ENCODE measurements around the gene CADM1.

The CADM1 gene

GRCh38 chr11:115357066-115357465 is 147.1 kb downstream of the CADM1 start:
- DNase-seq (ENCODE audit: low read depth, low spot score), result no peak

GRCh38 chr11:115352805-115353485 is 151.3 kb downstream of the CADM1 start:
- DNase-seq (ENCODE audit: low read depth, low spot score), result no peak

GRCh38 chr11:115349335-115350017 is 154.7 kb downstream of the CADM1 start:
- no peak for DNase-seq (ENCODE audit: low read depth, low spot score)

- no peak for DNase-seq (ENCODE audit: low read depth, low spot score)
Observed at GRCh38 chr11:115348416-115348815, 155.8 kb downstream of the CADM1 start.

DNA sequence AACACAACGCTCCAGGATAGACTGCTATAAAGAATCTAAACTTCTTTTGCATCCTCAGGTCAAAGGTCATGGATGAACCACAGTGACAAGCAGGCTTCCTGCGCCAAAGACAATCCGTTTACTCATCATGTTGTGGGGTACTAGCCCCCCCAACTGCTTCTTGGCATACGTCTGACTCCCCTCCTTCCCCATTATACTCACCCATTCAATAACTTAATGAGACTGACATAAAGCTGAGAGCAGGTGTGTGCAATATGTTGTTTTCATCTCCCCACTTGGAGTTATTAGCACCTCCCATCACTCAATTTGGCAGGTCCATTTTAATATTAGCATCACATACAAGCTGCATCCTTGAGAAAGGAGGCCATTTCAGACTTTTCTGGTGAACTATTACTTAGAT is 157.1 kb downstream of the CADM1 start:
- DNase-seq (ENCODE audit: low read depth, low spot score), result no peak

- DNase-seq (ENCODE audit: low read depth, low spot score), result no peak
Observed at GRCh38 chr11:115345840-115346239, 158.4 kb downstream of the CADM1 start.

DNA sequence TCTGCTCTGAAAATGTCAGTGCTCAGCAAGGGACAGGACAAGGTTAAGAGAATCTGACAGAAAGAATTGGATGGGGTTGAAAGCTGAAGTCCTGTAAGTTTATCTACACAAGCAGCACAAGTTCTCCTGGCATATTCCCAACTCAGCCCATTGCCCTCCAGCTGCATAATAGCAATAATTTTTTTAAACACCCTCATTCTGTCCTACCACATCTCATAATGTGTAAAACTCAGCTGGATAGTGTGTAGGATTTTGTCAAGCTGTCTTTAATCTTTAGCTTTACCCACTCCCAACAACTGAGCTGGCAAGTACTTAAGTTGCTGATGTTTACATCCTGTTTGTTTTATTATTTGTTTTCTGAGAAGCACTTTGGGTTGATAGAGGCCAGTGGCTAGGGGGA is 158.9 kb downstream of the CADM1 start:
- no peak for DNase-seq (ENCODE audit: low read depth, low spot score)

GRCh38 chr11:115344846-115345245 is 159.4 kb downstream of the CADM1 start:
- DNase-seq (ENCODE audit: low read depth, low spot score), result no peak

DNA sequence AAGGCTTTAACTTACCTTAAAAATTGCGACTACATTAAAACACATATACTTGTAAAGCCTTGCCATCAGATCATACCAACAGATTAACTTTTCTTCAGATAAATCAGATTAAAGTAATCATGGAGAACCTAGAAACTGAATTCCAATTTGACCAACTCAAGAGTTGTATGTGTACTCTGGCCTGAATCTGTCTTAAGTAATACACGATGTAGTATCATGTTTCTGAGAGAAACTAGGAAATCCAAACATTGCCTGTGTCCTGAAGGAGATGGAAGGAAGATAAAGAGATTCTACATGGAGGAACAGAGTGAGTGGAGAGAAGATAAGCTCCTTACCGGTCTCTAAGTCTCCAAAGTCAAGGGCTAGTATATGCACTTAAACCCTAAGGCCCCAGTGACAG is 162.1 kb downstream of the CADM1 start:
- no peak for DNase-seq (ENCODE audit: low read depth, low spot score)

GRCh38 chr11:115340874-115341273 is 163.3 kb downstream of the CADM1 start:
- DNase-seq (ENCODE audit: low read depth, low spot score), result no peak

DNA sequence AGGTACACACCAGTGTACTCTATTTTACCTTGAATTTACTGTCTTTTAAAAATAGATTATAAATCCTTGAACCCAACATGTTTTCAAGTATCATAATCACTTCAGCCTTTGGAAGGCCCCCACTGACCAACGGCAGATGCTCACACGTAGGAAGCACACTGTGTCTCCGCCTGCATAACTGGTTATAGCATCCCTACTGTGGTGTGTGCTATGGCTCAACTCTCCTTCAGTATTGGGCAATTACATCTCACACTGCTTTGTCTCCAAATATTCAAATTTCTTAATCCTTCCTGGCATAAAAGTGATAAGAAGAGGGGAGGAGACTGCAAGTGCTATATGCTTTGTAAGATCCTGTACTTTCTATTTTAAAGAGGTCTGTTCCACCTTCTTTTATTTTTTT is 165.7 kb downstream of the CADM1 start:
- no peak for DNase-seq (ENCODE audit: low read depth, low spot score)

DNA sequence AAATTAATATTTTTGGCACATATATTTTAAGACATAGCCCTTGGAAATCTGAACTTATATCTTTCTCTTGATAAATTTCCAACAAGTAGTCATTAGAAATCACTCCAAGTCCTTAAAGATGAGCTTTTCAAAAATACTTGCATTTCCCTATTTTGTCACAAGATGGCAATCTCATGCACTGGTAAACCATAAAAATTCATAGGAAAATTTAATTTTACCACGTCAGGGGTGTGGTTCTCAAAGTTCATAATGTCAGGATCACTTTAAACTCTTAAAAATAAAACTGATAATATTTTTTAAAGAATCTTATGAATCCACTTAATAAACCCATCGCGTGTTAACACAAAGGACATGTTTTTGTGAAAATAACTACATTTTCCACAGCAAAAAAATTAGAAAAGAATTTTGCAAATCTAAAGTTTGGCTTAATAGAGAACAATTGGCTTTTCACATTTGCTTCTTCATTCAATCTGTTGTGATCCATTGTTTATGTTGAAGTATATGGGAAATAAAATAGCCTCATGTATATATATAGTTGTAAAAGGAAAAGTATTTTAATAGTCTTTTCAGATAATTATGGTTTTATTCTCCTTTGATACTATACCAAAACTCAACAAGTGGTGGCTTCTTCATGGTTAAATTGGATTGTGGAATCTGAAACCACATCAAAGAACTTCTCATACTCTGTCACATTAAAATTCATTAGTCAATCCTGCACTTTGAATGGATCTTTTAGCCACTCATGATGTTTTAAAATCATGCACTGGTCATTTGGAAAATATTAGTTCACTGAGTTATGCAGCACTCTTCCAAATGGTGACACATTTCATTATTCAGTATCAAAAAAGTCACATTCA is 169.1 kb downstream of the CADM1 start:
- peak; percentile 46 for DNase-seq (ENCODE audit: low read depth, low spot score)

- no peak for DNase-seq (ENCODE audit: low read depth, low spot score)
Observed at GRCh38 chr11:115333949-115334348, 170.3 kb downstream of the CADM1 start.

GRCh38 chr11:115333121-115333520 is 171.1 kb downstream of the CADM1 start:
- peak; percentile 52 for DNase-seq (ENCODE audit: low read depth, low spot score)

DNA sequence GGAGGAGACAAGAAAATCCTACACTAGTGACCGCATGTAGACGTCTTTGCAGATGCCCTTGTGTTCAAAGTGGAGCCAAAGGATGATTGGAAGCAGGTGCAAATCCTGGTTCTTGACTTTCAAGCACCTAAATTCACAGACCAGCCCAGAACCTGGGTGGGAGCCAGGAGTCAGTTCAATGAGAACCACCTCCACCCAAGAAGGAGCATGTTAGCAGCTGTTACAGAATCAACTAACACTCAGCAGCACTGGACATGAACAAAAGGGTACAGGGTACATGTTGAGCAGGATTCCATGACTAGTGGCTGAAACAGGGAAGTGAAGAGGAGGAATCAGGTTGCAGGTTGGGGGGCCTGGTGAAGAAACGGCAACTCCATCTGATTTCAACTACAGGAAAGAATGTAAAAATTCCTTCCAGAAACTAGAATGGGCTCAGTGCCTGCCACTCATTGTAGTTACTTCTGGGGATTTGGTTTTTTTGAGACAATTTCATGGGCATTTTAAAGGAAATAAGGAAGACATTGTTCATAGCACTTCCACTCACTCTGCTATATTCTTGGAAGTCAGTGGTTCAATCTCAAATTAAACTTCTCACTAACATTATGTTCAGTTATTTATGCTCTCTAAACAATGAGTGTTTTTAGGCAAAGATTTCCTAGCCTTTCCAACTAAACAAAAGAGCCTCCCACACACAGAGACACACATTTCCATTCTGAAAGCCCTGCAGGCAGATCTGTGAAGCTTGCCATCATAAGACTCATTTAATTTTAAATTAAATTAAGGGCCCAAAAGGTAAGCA is 173.3 kb downstream of the CADM1 start:
- DNase-seq (ENCODE audit: low read depth, low spot score), result no peak

DNA sequence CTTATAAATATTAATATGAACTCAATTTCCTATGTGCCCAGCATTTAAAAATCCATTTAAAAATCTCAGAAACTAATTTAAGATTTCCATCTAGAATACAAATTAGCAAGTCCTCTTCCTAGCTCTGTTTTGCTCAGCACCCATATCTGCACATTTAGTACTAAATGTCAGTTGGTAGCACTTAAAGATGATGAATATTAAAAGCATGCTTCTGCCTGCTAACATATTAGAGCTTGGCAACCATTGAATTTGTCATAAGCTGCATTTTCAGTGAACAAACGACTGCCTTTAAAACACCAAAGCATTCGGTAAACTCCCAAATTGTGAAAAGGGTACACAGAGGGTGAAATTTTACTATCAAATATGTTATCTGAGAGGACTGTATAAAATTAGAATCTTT is 177.7 kb downstream of the CADM1 start:
- DNase-seq (ENCODE audit: low read depth, low spot score), result no peak

DNA sequence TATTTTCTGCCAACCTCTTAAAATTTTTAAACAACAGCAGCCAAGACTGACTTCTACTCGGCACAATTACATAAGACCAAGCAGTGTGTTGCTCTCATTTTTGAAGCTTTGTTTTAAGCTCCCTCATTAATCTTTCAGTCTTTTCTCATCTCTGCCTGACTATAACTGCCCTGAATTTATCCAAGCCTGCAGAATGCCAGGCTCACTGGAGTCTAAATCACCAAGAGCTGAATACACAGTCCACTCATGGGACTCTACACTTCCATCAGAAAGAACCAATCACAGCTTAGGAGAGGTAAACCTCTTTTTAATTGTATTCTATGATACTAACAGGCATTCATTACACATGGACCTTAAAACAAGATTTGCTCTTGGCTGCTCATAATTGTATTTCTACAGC is 178.7 kb downstream of the CADM1 start:
- DNase-seq (ENCODE audit: low read depth, low spot score), result no peak

DNA sequence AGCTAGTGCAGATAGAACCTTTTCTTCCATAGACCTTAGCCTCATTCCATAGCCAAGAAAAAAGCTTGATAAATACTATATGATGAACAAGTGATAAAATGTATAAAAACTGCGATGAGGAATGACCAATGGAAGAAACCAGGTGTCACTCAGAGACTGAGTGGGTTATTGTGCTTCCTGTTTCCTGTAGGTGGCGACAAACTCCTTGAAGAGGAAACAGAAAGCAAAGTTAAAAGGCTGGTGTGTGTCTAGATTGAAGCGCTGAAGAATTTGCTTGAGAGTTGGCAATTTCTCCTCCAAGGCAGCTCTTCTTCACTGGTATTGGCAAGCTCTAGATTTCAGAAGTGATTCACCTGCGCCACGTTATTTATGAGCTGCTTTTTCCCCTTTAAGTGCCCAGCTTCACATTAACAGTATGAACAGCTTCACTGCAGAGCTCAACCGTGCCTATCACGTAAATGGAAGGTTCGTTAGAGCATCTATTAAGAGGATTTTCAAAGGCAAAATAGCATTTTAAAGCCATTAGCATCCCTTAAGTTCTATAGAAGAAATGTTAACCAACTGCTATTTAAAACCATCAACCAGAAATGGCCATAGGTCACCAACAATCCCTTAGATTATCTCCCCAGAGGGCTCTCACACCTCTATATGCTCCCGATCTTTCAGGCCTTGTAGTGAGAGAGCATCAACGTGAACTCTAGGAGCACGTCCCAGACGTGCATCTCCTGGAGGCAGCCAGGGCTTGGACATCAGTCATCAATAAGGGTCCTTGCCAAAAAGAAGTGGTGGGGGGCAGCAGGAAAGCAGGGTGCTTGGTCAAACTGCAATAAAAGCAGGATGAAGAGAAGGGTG is 179.4 kb downstream of the CADM1 start:
- peak; percentile 78 for DNase-seq (ENCODE audit: low read depth, low spot score)

GRCh38 chr11:115322553-115323203 is 181.5 kb downstream of the CADM1 start:
- DNase-seq (ENCODE audit: low read depth, low spot score), result no peak

- DNase-seq (ENCODE audit: low read depth, low spot score), result peak; percentile 64
Observed at GRCh38 chr11:115321605-115322289, 182.5 kb downstream of the CADM1 start.
